DND-41 (cell line): ENCODE results near the gene HGFAC.

Experiments used
- CTCF ChIP-seq: IDR thresholded peaks from 2 replicates; pipeline ENCODE4 v1.5.1; 2012; ENCODE audit warnings: borderline replicate concordance, low read length, moderate library complexity, mild to moderate bottlenecking; ENCODE audit not compliant: poor library complexity, severe bottlenecking; ENCODE audit errors: extremely low read depth
- EZH2 ChIP-seq: IDR thresholded peaks from 3 replicates; pipeline ENCODE4 v1.6.1; 2012; ENCODE audit warnings: borderline replicate concordance, low read depth, mild to moderate bottlenecking, moderate library complexity, low read length, inconsistent platforms; ENCODE audit not compliant: severe bottlenecking

- TF ChIP-seq CTCF (no peak), EZH2 (no peak)
These were observed 20.3 kb upstream of the HGFAC start for GRCh38 chr4:3421470-3421869.
